Spleen (tissue), 11 donors: ENCODE results near the gene MYO3B. TPM values are rescaled to one million over a fixed set of nuclear protein-coding genes. Genes with fewer than 3 reads are reported as not detected.
"Not testable (repeated sequence)": the region's sequence is repeated elsewhere in the genome, so short reads cannot be mapped to it uniquely, and the experiment has no call there.

Source experiments
- DNase-seq: peaks from one replicate; pipeline ENCODE4 v3.0.0-alpha.2; 2020
- H3K27ac ChIP-seq, 8 donors: fragments of 200-600 bp; sonication (generic) in 7 of 8; 1 replicate in 4 of 8; 2 replicates in 4 of 8; pipeline versions ENCODE4 v1.5.0 to v1.8.0; 2016 to 2021; ENCODE audit warnings: inconsistent platforms in 4 of 8, mild to moderate bottlenecking in 4 of 8, moderate library complexity in 1 of 8
- H3K27me3 ChIP-seq, 7 donors: fragments of 200-600 bp; sonication (generic) in 6 of 7; replicated peaks in 1 of 7; 1 replicate in 4 of 7; 2 replicates in 3 of 7; pipeline versions ENCODE4 v1.5.0 to v1.8.0; 2016 to 2021; ENCODE audit warnings: inconsistent platforms in 3 of 7, mild to moderate bottlenecking in 1 of 7
- H3K36me3 ChIP-seq, 6 donors: fragments of 200-600 bp; sonication (generic) in 5 of 6; 1 replicate in 4 of 6; 2 replicates in 2 of 6; pipeline versions ENCODE4 v1.5.0 to v1.8.0; 2016 to 2021; ENCODE audit warnings: inconsistent platforms in 2 of 6
- H3K4me1 ChIP-seq, 6 donors: fragments of 200-600 bp; sonication (generic) in 5 of 6; 1 replicate in 3 of 6; 2 replicates in 3 of 6; pipeline versions ENCODE4 v1.5.0 to v1.8.0; 2016 to 2021; ENCODE audit warnings: inconsistent platforms in 3 of 6
- H3K4me3 ChIP-seq, 8 donors: fragments of 200-600 bp; sonication (generic) in 7 of 8; 1 replicate in 4 of 8; 2 replicates in 4 of 8; pipeline versions ENCODE4 v1.5.0 to v1.8.0; 2016 to 2021; ENCODE audit warnings: inconsistent platforms in 4 of 8, mild to moderate bottlenecking in 4 of 8, moderate library complexity in 2 of 8
- H3K9me3 ChIP-seq, 8 donors: fragments of 200-600 bp; sonication (generic) in 7 of 8; 1 replicate in 4 of 8; 2 replicates in 4 of 8; pipeline versions ENCODE4 v1.5.0 to v1.8.0; 2016 to 2021; ENCODE audit warnings: inconsistent platforms in 4 of 8
- CTCF ChIP-seq, 11 experiments: fragments of 200-600 bp in 7 of 11; fragments of 450-650 bp in 4 of 11; sonication (generic) in 4 of 11; IDR thresholded peaks in 8 of 11; conservative IDR thresholded peaks in 3 of 11; 1 replicate in 7 of 11; 2 replicates in 4 of 11; pipeline versions ENCODE4 v1.4.0 to v1.8.0; 2016 to 2021; ENCODE audit warnings: antibody characterized with exemption in 11 of 11, inconsistent platforms in 4 of 11, mild to moderate bottlenecking in 1 of 11
- POLR2A ChIP-seq, 3 donors: fragments of 450-650 bp; IDR thresholded peaks; one replicate each; pipeline ENCODE4 v1.5.1; 2017; ENCODE audit warnings: antibody characterized with exemption in 3 of 3, mild to moderate bottlenecking in 1 of 3
- POLR2AphosphoS5 ChIP-seq, 3 donors: sonication (generic); formaldehyde crosslinking; IDR thresholded peaks; one replicate each; pipeline ENCODE4 v1.5.1; 2017; ENCODE audit warnings: antibody characterized with exemption in 3 of 3
- WGBS, 5 donors: extraction: QIAGEN DNeasy Blood & Tissue Kit in 3 of 5; methylation state at CpG; one replicate each; pipeline versions ENCODE4 v1.1.5 to v1.1.7; 2013 to 2018; 5-methylcytosine and 5-hydroxymethylcytosine counted together
- intact Hi-C: fragments of 100-400 bp; cut with DNase I; formaldehyde crosslinking; loops from one replicate; pipeline ENCODE4 v1.15.0; 2023; ENCODE audit warnings: low total_unique reads
- polyA plus RNA-seq, 3 donors: library from polyadenylated mRNA; stranded (reverse); fragments of 200-250 nt; gene quantifications; one replicate each; pipeline ENCODE4 v1.2.1, GENCODE V29; 2013
- total RNA-seq, 7 donors: library from RNA; depleted of rRNA in 3 of 7; stranded (reverse); fragments of >200 nt in 3 of 7; fragmentation: NEBNext Ultra II Directional in 4 of 7; extraction: Animal tissue kit (Norgen Biotek cat#: 25700) in 4 of 7; gene quantifications; one replicate each; pipeline versions ENCODE4 v1.1.0 to v1.2.1, GENCODE V29; 2016 to 2021
- donor health status: healthy with polysubstance abuse.
- donor health status: DM: no; HTN: no; CAD: no; lungs with moderate emphysema.
- donor health status: DM: no; HTN: no; CAD: no.
- donor health status: Bipolar disorder and iron deficiency.
- donor health status: healthy.
- donor health status: DM: no; HTN: no; CAD: no.
- donor health status: DM: yes; HTN: yes; CAD: no.

The MYO3B gene
- total and polyA plus RNA-seq, 10 donors: 0.03 to 2.0 (median 0.58) TPM; not detected in 4

GRCh38 chr2:170341684-170342623, 164.0 kb downstream of the MYO3B start:
- no peak for DNase-seq
- H3K27me3 ChIP-seq: no peaks in the 10 kb centered on the region
- no peak overlapping the region for H3K4me3 ChIP-seq
- intact Hi-C loops: no loop called here
- H3K4me1 ChIP-seq: no peaks in the 10 kb centered on the region
- WGBS, 5 donors: 58 to 65% (median 61%) methylated on average over 8 of the region's 8 CpGs
- TF ChIP-seq POLR2A (IDR thresholded peaks at IDR 0.05) (no peak), POLR2AphosphoS5 (IDR thresholded peaks at IDR 0.05) (no peak), CTCF (IDR thresholded peaks at IDR 0.05 in 8 of 11, conservative IDR thresholded peaks at IDR 0.05 in 3 of 11) (no peak)
- H3K9me3 ChIP-seq: no peaks in the 10 kb centered on the region
- no peak overlapping the region for H3K27ac ChIP-seq
- no peaks in the 10 kb centered on the region for H3K36me3 ChIP-seq

GRCh38 chr2:170344663-170345346, 166.9 kb downstream of the MYO3B start:
- Histone ChIP-seq H3K36me3 (no peaks in the 10 kb centered on the region), H3K9me3 (no peaks in the 10 kb centered on the region), H3K27ac (no peak overlapping the region), H3K4me1 (no peaks in the 10 kb centered on the region), H3K27me3 (no peaks in the 10 kb centered on the region), H3K4me3 (no peak overlapping the region)
- no peak for DNase-seq
- TF ChIP-seq POLR2AphosphoS5 (IDR thresholded peaks at IDR 0.05) (no peak), POLR2A (IDR thresholded peaks at IDR 0.05) (no peak), CTCF (IDR thresholded peaks at IDR 0.05 in 8 of 11, conservative IDR thresholded peaks at IDR 0.05 in 3 of 11) (no peak)
- 79 to 91% (median 83%) methylated on average over 3 of the region's 3 CpGs for WGBS, 5 donors
- intact Hi-C loops: no loop called here

DNA sequence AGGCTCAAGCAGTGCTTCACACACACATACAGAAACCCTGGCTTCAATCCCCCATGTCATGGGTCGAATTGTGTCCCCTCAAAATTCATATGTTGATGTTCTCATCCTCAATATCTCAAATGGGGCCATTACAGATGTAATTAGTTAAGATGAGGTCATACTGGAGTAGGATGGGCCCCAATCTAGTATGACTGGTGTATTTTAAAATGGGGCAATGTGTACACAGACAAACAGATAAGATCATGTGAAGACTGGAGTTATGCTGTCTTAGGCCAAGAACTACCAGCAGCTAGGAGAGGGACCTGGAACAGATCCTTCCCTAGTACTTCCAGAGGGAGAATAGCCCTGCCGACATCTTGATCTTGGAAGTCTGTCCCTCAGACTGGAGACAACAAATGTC, 167.7 kb downstream of the MYO3B start:
- Histone ChIP-seq H3K9me3 (no peaks in the 10 kb centered on the region), H3K4me1 (no peaks in the 10 kb centered on the region), H3K27ac (no peak overlapping the region), H3K36me3 (no peaks in the 10 kb centered on the region), H3K27me3 (no peaks in the 10 kb centered on the region), H3K4me3 (no peak overlapping the region)
- no peak for DNase-seq
- TF ChIP-seq POLR2A (IDR thresholded peaks at IDR 0.05) (no peak), POLR2AphosphoS5 (IDR thresholded peaks at IDR 0.05) (no peak), CTCF (IDR thresholded peaks at IDR 0.05 in 8 of 11, conservative IDR thresholded peaks at IDR 0.05 in 3 of 11) (no peak)
- WGBS, 5 donors: 81 to 87% (median 81%) methylated on average over 2 of the region's 2 CpGs
- intact Hi-C loops: no loop called here

DNA sequence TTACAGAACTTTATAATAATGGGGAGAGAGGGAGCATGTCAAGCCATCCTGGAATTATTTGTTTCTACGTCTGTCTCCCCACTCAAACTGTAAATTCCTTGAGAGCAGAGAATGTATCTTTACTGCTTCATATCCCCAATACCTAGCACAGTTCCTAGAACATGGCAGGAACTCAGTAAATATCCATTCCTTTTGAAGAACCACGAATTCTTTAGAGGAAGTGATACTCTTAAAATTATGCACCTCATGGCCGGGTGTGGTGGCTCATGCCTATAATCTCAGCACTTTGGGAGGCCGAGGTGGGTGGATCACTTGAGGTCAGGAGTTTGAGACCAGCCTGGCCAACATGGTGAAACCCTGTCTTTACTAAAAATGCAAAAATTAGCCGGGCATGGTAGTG, 171.3 kb downstream of the MYO3B start:
- DNase-seq, H3K36me3 ChIP-seq, H3K4me1 ChIP-seq, H3K27me3 ChIP-seq, H3K9me3 ChIP-seq, H3K27ac ChIP-seq, intact Hi-C loops, H3K4me3 ChIP-seq: not testable (repeated sequence)
- WGBS, 5 donors: 45 to 69% (median 62%) methylated on average over 5 of the region's 5 CpGs
